Measurements from ENCODE around the gene STPG3.

The STPG3 gene

GRCh38 chr9:137221095-137221505, 30.0 kb upstream of the STPG3 start:
- no peak for TF ChIP-seq CTCF (IDR thresholded peaks at IDR 0.05; ENCODE audit: insufficient read depth, low read length, missing control alignments)
- no peak overlapping the region for H3K4me3 ChIP-seq (ENCODE audit: low read depth, low read length)
- POLR2A ChIA-PET: interaction anchor here (1.4 to 3.1 kb wide), 2 partner anchors 19 to 20 kb away, joined by 4 to 19 read pairs; partner anchors contain the start of genes TPRN and TUBB4B
- CTCF ChIA-PET: interaction anchor here (0.7 to 3.8 kb wide), 4 partner anchors 15 to 192 kb away, joined by 3 to 14 read pairs (median 3); partner anchors contain the start of gene NPDC1
- no peak for DNase-seq (ENCODE audit: low read depth, low spot score)

GRCh38 chr9:137221506-137222111, 29.5 kb upstream of the STPG3 start:
- ChIA-PET POLR2A (interaction anchor here (3.1 kb wide), 1 partner anchor 19 kb away, joined by 19 read pairs; the partner anchor contains the start of gene TUBB4B), CTCF (interaction anchor here (1.0 to 3.8 kb wide), 5 partner anchors 15 to 175 kb away, joined by 3 to 14 read pairs (median 3); partner anchors contain the start of gene NPDC1)
- no peak for TF ChIP-seq CTCF (IDR thresholded peaks at IDR 0.05; ENCODE audit: insufficient read depth, low read length, missing control alignments)
- H3K4me3 ChIP-seq (ENCODE audit: low read depth, low read length): peak overlapping the region; percentile 40
- no peak for DNase-seq (ENCODE audit: low read depth, low spot score)

GRCh38 chr9:137222190-137223077, 28.7 kb upstream of the STPG3 start, which contains the start of gene RNF208:
TSS of gene RNF208 (minus strand) at chr9:137222240. CDS start at chr9:137221212, 1,028 bp downstream.
- DNase-seq (ENCODE audit: low read depth, low spot score): no peak
- POLR2A ChIA-PET: interaction anchor here (0.6 to 3.1 kb wide), 10 partner anchors 9 to 107 kb away, joined by 3 to 19 read pairs (median 5); partner anchors contain the start of genes DPP7, NDOR1, TMEM203 and TUBB4B
- CTCF ChIA-PET: interaction anchor here (0.7 to 6.6 kb wide), 10 partner anchors 15 to 175 kb away, joined by 3 to 139 read pairs (median 4); partner anchors contain the start of genes ANAPC2, NPDC1, SAPCD2 and SSNA1
- TF ChIP-seq CTCF (IDR thresholded peaks at IDR 0.05; ENCODE audit: insufficient read depth, low read length, missing control alignments): peak; percentile 4
- peak within 1 kb of the TSS; percentile 55 for H3K4me3 ChIP-seq (ENCODE audit: low read depth, low read length)

GRCh38 chr9:137223078-137223970, 27.8 kb upstream of the STPG3 start:
- DNase-seq (ENCODE audit: low read depth, low spot score): peak; percentile 80
- ChIA-PET POLR2A (interaction anchor here (0.6 to 3.1 kb wide), 13 partner anchors 8 to 108 kb away, joined by 3 to 19 read pairs (median 3); partner anchors contain the start of genes DPP7, NDOR1, TMEM203 and TUBB4B), CTCF (interaction anchor here (1.0 to 6.6 kb wide), 9 partner anchors 13 to 176 kb away, joined by 3 to 139 read pairs (median 4); partner anchors contain the start of genes ANAPC2, NPDC1, SAPCD2 and SSNA1)
- peak overlapping the region; percentile 87 for H3K4me3 ChIP-seq (ENCODE audit: low read depth, low read length)
- no peak for TF ChIP-seq CTCF (IDR thresholded peaks at IDR 0.05; ENCODE audit: insufficient read depth, low read length, missing control alignments)

- ChIA-PET CTCF (interaction anchor here (0.7 to 6.6 kb wide), 7 partner anchors 9 to 198 kb away, joined by 3 to 139 read pairs (median 7); partner anchors contain the start of genes EXD3, NPDC1 and TUBB4B), POLR2A (no interaction called here)
- H3K4me3 ChIP-seq (ENCODE audit: low read depth, low read length): peak within 1 kb of the TSS; percentile 87
- no peak for DNase-seq (ENCODE audit: low read depth, low spot score)
- TF ChIP-seq CTCF (IDR thresholded peaks at IDR 0.05; ENCODE audit: insufficient read depth, low read length, missing control alignments): no peak
Observed at GRCh38 chr9:137224830-137225694, 26.0 kb upstream of the STPG3 start, which contains the start of gene CYSRT1. TSS of gene CYSRT1 (plus strand) at chr9:137225174. CDS start at chr9:137225622, 448 bp downstream.
